GM18873 (cell line): ENCODE data around the gene KIAA0040.

Experiments used
- ATAC-seq: cut with Tn5 transposase; IDR thresholded peaks from one replicate; pipeline ENCODE4 v1.9.1; 2021; ENCODE audit warnings: mild to moderate bottlenecking, moderate library complexity, moderate number of reproducible peaks; ENCODE audit not compliant: unreplicated experiment, low FRiP score

KIAA0040 gene

GRCh38 chr1:175145899-175146528, 46.6 kb downstream of the KIAA0040 start:
- no peak for ATAC-seq

GRCh38 chr1:175138579-175138978, 54.0 kb downstream of the KIAA0040 start:
- no peak for ATAC-seq

GRCh38 chr1:175137369-175137768, 55.2 kb downstream of the KIAA0040 start:
- no peak for ATAC-seq

- ATAC-seq: no peak
These were observed 56.3 kb downstream of the KIAA0040 start for GRCh38 chr1:175136246-175136645.

GRCh38 chr1:175134500-175134899, 58.1 kb downstream of the KIAA0040 start:
- ATAC-seq: no peak

GRCh38 chr1:175133673-175134435, 58.7 kb downstream of the KIAA0040 start:
- ATAC-seq: no peak

GRCh38 chr1:175132436-175132835, 60.1 kb downstream of the KIAA0040 start:
- no peak for ATAC-seq

- no peak for ATAC-seq
These were observed 61.5 kb downstream of the KIAA0040 start for GRCh38 chr1:175131095-175131494.

- ATAC-seq: no peak
These were observed 61.9 kb downstream of the KIAA0040 start for GRCh38 chr1:175130649-175131045.

- ATAC-seq: no peak
These were observed 62.5 kb downstream of the KIAA0040 start for GRCh38 chr1:175129997-175130648.

GRCh38 chr1:175129644-175129996, 63.0 kb downstream of the KIAA0040 start:
- no peak for ATAC-seq

- ATAC-seq: no peak
These were observed 63.4 kb downstream of the KIAA0040 start for GRCh38 chr1:175129182-175129581.

- no peak for ATAC-seq
These were observed 64.1 kb downstream of the KIAA0040 start for GRCh38 chr1:175128523-175128922.

GRCh38 chr1:175127565-175127964, 65.0 kb downstream of the KIAA0040 start:
- ATAC-seq: no peak

GRCh38 chr1:175126347-175126746, 66.2 kb downstream of the KIAA0040 start:
- ATAC-seq: no peak

GRCh38 chr1:175124861-175125260, 67.7 kb downstream of the KIAA0040 start:
- ATAC-seq: no peak

- ATAC-seq: no peak
These were observed 72.1 kb downstream of the KIAA0040 start for GRCh38 chr1:175120511-175120910.

- no peak for ATAC-seq
These were observed 73.9 kb downstream of the KIAA0040 start for GRCh38 chr1:175118375-175119367.

- ATAC-seq: no peak
These were observed 75.7 kb downstream of the KIAA0040 start for GRCh38 chr1:175116903-175117302.

- ATAC-seq: no peak
These were observed 76.3 kb downstream of the KIAA0040 start for GRCh38 chr1:175116210-175116798.
